Activated CD4-positive, alpha-beta T cell treated with anti-CD3 and anti-CD28 coated beads, Interleukin-2, amount 50 U/mL, for 24 hours (primary cell): ENCODE data around the gene AKR1B15.
"Not testable (repeated sequence)": the region's sequence is repeated elsewhere in the genome, so short reads cannot be mapped to it uniquely, and the experiment has no call there.

Source experiments
- DNase-seq, 2 donors: peaks; one replicate each; pipeline ENCODE4 v3.0.0-alpha.2; 2020; ENCODE audit warnings: low read depth in 1 of 2, low spot score in 1 of 2

Gene AKR1B15

DNA sequence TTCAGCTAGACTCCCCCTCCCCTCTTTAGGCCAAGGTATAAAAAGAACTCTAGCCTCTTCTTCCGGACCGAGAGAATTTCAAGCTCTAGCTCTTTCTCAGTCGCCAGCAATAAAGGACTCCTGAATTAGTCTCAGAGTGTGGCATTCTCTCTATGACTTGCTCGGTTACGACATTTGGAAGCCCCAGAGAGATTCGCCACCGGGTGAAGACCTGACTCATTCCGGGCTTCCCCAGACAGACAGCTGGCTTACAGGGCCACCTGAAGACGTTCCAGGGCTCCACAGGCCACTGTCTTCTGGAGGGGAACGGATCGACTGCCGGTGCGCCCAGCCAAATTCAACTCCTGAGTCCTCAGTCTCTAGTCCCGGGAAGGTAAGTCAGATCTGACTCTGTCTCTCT lies at the start of gene AKR1B15:
AKR1B15 (plus strand) TSS at position 234 of the 400 bp plus-strand sequence. CDS start 15,510 bp downstream, outside the sequence.
- DNase-seq, result no peak

DNA sequence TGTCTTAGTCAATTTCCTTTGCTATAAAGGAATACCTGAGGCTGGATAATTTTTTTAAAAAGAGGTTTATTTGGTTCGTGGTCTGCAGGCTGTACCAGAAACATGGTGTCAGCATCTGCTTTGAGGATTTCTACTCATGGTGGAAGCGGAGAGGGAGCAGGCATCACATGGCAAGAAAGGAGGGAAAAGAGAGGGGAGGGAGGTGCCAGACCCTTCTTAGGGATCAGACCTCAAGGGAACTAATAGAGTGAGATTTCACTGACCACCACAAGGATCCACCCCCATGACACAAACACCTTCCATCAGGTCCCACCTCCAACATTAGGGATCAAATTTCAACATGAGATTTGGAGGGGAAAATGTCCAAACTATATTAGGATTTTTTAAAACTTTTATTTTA lies 48.5 kb upstream of the AKR1B15 start:
- DNase-seq, result no peak

DNA sequence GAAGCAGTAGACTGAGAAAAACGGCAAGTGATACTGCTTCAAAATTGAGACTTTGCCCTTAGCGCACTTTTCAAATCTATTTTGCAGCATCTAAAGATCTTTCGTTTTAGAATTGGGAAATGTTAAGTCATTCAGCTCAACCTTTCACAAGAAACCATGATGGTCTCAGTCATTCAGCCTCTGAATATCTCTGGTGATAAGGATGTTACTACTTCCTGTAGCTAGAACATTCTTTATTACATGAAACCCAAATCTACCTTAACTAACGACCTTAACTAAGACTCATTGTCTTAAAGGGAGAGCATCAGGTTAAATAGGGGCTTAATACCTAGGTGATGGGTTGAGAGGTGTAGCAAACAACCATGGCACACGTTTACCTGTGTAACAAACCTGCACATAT lies 47.9 kb upstream of the AKR1B15 start:
- DNase-seq, result no peak

DNA sequence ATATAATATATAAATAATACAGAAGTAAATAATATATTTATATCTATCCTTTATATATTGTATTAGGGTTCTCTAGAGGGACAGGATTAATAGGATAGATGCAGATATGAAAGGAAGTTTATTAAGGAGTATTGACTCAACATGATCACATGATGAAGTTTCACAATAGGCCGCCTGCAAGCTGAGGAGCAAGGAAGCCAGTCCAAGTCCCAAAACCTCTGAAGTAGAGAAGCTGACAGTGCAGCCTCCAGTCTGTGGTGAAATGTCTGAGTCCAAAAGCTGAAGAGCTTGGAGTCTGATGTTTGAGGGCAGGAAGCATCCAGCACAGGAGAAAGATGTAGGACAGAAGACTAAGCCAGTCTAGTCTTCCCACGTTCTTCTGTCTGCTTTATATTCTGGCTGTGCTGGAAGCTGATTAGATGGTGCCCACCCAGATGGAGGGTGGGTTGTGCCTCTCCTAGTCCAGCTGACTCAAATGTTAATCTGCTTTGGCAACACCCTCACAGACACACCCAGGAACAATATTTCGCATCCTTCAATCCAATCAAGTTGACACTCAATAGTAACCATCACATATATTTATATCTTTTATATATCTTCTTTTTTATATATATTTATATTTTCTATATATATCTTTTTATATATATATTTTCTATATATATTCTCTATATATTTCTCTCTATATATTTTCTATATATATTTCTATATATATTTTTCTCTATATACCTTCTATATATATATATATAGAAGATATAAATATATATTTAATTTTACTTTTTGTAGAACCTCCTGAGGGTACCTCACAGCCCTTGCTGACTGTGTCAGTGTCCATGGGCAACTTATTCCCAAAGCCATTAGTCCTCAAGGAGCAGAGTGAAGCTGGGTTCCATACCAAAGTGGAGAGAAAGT lies 46.2 kb upstream of the AKR1B15 start:
- DNase-seq, result no peak

DNA sequence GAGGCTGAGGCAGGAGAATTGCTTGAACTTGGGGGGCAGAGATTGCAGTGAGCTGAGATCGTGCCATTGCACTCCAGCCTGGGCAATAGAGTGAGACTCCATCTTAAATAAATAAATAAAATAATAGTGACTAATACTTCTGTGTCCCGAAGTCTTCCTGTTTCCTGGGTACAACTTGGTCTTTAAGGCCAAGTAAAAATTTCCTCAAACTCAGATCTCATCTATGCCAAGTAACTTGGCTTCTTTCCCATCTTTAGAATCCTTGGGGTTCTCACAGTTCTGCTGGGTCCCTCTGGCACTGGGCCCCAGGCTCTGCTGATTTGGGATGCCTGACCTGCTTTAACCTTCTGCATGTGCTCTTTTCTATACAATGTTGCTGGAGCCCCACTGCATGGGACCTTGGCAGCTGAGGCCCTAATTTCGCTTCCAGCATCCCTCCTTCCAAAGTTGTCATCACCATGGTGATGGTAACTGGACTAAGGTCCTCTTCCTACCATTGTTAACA lies 44.2 kb upstream of the AKR1B15 start:
- no peak for DNase-seq

DNA sequence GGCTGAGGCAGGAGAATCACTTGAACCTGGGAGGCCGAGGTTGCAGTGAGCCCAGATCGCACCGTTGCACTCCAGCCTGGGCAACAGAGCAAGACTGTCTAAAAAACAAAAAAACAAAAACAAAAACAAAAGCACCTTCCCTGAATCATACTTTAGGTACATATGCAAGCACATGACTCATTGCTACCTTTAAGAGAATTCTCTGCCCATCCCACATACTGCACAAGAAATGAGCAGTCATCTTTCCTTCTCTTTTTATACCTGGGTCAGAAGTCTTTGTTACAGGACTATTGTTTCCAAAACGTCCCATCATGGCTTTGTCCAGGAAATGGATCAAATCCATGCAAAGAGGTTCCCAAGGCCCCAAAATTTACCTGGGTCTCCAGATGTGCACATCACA lies 43.1 kb upstream of the AKR1B15 start:
- no peak for DNase-seq

DNA sequence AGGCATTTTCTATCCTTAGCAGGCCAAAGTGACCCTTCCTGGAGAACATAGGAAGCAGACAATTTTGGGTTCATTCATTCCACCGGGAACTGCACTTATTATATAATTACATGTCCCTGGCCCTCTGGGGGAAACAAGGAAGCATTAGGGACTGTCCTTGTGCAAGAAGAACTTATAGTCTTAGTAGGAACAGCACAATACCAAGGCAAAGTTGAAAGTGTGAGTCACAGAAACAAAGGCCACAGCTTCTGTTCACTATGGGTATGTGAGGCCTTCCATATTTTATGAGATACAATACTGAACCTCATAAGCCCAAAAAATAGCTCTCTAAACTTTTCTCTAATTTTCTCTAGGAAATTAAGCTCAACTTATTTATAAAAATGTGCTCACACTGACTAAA lies 39.9 kb upstream of the AKR1B15 start:
- DNase-seq, result no peak

DNA sequence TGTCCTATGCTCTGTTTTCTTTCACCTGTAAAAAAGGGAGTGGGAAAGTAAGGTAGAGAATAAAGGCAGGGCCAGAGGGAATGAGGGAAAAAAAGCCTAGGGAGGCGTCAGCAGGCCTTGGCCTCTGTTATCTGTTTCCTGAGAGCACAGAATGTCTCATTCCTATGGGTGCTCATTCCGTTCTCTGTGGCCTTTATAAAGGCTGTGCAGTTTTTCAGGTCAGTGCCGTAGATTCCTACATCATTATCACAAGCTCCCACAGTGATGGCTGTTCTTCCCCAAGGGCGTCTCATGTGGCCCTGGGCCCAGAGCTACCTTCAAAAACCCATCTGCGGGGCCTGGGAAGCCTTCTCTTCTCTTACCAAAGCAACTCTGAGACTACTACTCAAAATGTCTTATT lies 38.3 kb upstream of the AKR1B15 start:
- DNase-seq, result no peak

DNA sequence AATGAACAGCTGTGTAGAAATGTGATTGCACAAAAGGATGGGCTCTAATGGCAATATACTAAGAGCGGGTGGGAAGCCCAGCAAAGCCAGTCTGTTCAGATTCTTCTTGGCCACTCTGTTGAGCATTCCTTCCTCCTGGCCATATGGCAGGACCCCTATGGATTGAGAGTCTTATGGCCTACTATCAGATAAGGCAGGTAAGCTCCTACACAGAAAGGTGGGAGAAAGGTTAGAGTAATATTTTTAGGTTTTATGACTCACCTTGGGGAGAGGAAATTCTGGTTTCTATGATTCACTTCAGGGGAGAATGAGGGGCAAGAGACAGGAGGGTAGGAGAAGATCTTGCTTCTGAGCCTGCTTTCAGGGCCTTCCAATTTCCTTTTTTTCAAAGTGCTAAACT lies 36.6 kb upstream of the AKR1B15 start:
- no peak for DNase-seq

DNA sequence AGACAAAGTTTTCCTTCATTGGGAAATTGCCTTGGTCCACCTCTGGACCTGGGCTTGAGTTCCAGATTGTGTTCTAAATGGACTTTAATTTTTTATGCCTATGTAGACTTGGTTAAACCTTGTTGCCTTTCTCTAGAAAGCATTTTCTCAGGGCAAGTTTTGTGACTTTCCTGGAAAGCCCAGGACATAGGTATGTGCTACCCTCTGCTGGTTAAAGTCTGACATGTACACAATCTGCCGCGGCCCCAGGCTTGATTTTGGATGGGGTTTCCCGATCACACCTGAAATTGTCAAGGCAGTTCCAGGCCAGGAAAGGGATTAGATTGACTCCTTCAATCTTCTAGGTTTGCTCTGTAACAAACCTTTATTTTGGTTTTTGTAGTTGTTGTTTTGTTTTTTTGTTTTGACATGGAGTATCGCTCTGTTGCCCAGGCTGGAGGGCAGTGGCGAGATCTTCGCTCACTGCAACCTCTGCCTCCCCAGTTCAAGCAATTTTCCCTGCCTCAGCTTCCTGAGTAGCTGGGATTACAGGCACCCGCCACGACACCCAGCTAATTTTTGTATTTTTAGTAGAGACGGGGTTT lies 35.6 kb upstream of the AKR1B15 start:
- DNase-seq, result peak in 1 of 2 donors; percentile 3

DNA sequence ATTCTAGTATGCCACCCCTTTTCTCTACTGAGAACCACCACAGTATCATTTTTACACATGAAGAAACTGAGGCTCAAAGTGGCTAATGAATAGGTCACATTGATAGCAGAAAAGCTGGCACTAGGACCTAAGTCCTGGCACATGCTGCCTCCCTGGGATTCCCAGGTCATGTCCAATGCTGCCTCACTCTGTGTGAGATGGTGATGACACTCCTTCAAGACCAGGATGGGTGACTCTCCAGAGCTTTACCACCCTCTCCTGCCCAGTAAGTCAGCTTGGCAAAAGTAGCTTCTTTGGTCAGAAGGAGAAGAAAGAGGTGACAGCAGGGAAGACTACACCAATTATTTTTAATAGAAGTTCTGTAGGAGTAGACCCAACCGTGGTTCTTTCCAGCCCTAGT lies 34.8 kb upstream of the AKR1B15 start:
- DNase-seq, result no peak

DNA sequence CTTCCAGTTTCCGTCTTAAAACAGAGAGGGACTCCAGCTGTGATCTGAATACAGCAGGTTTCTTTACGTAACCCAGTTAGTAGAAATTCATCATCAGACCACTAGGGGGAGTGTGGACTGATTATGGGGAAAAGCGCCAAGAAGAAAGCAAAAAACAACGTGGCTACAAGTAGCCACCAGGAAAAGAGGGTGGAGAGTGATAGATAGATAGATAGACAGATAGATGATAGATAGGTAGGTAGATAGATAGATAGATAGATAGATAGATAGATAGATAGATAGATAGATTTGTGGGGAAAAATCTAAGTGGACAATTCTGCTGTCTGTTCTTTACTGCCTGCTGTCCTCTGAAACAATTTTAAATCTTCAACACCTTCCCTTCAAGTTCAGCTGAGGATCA lies 34.2 kb upstream of the AKR1B15 start:
- peak in 1 of 2 donors; percentile 51 for DNase-seq

DNA sequence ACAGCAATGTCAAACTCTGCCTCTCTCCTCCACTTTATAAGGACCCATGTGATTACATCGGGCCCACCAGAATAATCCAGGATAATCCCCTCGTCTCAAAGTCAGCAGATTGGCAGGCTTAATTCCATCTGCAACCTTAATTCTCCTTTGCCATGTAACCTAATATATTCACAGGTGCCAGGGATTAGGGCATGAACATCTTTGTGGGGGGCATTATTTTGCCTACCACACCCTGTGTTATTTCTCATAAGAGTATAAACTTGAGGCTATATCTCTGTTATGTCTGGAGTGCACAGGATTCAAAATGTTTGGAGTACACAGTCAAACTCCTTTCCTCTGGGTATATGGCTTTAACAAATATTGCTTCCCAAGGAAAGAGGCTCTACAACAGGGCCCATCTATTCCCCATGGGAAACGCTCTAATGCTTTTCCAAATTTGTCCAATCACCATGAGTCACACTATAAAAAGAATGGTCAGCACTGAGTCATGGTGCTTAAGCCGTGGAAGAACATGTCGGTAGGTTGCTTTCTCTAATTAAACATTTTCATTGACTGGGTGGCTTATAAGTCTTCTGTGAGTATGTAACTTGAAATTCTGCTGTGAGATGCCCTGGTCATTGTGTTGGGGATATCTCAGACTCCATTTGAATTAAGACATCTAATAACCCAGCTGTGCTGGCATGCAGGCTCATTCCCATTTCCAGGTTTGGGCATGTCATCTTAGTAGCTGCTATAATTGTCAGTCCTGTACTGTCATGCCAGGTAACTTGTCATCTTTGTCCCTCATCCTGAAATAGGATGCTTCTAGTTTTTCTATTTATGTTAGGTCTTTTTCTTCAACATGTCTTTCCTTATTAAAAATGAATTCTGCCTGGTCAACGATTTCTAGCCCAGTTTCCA lies 33.1 kb upstream of the AKR1B15 start:
- DNase-seq, result no peak

DNA sequence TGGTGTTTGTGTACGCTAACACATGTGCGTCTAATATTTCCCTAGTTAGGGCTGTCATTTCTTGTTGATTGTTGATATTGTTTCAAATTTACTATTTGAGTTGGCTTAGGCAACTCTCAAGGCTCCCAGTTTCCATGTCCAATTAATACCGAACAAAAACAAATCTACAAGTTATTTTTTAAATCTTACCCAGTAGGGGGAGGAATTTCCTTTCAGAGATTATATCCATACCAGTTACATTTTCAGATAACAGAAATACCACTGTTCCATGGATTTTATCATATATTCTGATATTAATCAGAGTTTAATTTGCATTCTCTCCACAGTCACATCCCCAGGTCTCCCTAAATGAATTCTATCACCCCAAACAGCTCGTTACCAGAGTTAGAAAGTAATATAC lies 28.8 kb upstream of the AKR1B15 start:
- no peak for DNase-seq

DNA sequence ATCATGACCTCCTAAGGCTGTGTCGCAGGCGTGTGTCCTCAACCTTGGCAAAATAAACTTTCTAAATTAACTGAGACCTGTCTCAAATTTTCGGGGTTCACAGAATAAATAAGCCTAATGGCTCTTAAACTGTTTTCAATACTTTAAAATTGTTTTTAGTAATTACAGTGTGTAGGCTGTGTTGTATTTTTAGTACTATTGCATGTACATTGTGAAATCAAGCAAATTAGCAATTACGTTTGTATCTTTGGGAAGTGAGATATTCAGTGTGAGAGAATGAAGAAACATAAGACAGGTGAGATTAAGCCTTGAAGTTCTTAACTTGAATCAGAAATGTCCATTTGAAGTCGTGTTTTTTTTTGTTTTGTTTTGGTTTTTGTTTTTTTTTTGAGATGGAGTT lies 26.3 kb upstream of the AKR1B15 start:
- DNase-seq, result no peak

DNA sequence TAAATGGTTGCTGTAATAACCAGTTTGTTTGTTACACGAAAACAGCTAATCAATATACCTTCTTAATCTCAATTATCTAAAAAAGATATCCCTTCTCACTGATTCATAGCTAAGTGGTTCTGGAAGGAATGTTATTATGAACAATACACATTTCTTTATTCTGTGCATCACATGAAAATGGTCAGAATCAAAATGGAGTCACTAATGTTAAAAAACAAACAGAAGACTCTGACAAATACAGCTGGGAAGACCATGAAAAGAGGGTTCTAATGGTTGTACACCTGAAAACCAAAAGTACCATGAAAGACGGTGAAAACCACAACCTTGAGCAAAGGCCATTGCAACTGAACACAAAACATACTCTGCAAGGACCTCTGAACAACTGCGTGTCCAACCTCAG lies 23.5 kb upstream of the AKR1B15 start:
- DNase-seq, result not testable (repeated sequence)

DNA sequence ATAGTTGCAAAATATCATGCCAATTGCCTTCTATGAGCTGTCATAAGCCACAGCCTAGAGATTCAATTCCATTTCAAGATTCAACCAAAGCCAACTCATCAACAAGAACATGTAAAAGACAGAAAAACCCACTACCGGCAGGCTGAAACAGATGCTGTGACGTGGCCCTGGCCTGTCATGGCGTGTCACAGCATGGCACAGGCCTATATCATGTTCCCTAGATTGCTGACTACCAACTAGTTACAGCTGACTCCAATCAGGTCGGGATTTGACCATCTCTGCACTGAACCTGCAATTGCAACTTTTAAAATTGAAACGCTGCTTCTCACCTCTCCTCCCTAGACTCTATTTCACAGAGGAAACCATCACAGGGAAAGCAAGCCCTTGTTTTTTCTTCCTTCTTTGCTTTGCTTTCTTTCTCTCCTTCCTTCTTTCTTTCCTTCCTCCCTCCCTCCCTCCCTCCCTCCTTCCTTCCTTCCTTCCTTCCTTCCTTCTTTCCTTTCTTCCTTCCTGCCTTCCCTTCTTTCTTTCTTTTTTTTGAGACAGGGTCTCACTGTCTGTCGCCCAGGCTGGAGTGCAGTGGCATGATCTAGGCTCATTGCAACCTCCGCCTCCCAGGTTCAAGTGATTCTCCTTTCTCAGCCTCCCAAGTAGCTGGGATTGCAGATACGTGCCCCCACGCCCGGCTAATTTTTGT lies 22.2 kb upstream of the AKR1B15 start:
- not testable (repeated sequence) for DNase-seq

DNA sequence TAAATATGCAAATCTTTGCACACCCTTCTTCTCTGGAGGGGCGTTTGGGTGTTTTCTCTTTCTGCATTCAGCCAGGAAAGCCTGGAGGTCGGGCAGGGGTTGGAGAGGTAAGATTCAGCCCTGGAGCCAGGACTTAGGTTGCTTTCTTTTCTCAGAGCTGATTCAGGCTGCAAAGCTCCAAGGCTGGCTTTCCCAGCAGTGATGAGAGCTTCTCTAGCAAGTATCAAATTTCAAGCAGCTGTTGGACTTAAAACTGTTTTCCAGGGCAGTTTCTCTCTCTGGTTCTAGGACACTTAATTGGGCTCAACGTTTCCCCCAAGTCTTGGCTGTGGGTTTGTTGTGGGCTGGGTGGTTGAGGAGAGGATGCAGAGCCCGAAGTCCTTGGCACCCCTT lies 20.9 kb upstream of the AKR1B15 start:
- DNase-seq, result no peak

DNA sequence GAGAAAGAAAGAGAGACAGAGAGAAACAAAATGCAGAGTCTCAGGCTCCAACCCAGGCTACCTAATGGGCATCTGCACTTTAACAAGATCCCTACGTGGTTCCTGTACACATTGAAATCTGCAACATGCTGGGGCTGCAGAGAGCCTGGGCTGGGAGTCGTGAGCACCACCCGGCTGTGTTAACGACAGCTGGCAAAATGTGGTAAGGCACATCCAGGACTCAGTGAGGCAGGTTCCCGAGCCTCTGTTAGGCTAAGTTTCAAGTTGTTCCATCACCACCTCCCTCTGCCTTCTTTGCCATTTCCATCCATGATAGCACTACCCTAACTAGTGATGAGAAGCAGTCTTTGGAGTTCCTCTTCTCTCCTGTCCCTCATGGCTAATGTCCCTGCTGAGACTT lies 20.2 kb upstream of the AKR1B15 start:
- no peak for DNase-seq

DNA sequence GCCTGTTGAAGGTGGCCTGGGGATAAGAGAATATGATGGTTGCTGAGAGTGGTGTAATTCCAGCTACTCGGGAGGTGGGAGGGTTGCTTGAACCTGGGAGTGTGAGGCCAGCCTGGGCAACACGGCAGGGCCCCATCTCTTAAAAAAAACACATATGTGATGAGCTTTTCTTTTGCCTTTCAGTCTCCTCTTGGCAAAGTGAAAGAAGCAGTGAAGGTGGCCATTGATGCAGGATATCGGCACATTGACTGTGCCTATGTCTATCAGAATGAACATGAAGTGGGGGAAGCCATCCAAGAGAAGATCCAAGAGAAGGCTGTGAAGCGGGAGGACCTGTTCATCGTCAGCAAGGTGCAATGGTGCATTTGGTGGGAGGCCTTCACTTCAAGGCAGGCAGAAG lies 18.4 kb upstream of the AKR1B15 start:
- no peak for DNase-seq
